ENCODE data around the gene CADM4. TPM values are rescaled to one million over a fixed set of nuclear protein-coding genes. Genes with fewer than 3 reads are reported as not detected.
A peak's percentile ranks its signal among the peaks of the same experiment; 100 is the strongest.

CADM4 gene
- total and polyA plus RNA-seq, 4 donors, result 0.47 to 4.9 (median 3.3) TPM

- TF ChIP-seq REST (IDR thresholded peaks at IDR 0.05), result no peak
- no peak for TF ChIP-seq HNF4A (conservative IDR thresholded peaks at IDR 0.05)
- no peak for TF ChIP-seq EGR1 (IDR thresholded peaks at IDR 0.05; ENCODE audit: low read depth in 2 of 2)
These were observed 41.8 kb downstream of the CADM4 start (continued) for GRCh38 chr19:43597876-43598275.

- DNase-seq (ENCODE audit: low spot score), result no peak
- Histone ChIP-seq H3K27ac (ENCODE audit: low read depth in 1 of 2, low read length in 2 of 2) (peak overlapping the region; percentile 89 to 97), H3K36me3 (ENCODE audit: control insufficient read depth in 4 of 4, insufficient read depth in 3 of 4, low read depth in 1 of 4, low read length in 3 of 4) (peaks cover 8 to 21% (median 19%) of the 10 kb centered on the region in 4 donors), H3K4me3 (ENCODE audit: low read depth in 1 of 3, low read length in 3 of 3) (peak overlapping the region; percentile 66 to 90 (median 78)), H3K9ac (ENCODE audit: low read depth in 1 of 2, low read length in 2 of 2) (peak overlapping the region; percentile 73 to 93), H3K27me3 (ENCODE audit: control insufficient read depth in 4 of 4, insufficient read depth in 4 of 4, low read length in 3 of 4) (no peaks in the 10 kb centered on the region), H3K9me3 (ENCODE audit: control insufficient read depth in 4 of 4, low read length in 3 of 4) (no peaks in the 10 kb centered on the region), H3K4me1 (ENCODE audit: control insufficient read depth in 4 of 4, insufficient read depth in 4 of 4, low read length in 3 of 4) (peaks cover 6 to 40% (median 33%) of the 10 kb centered on the region in 4 donors)
- TF ChIP-seq CTCF (IDR thresholded peaks at IDR 0.05; ENCODE audit: low read depth, low read length, missing input control) (no peak), FOXA2 (IDR thresholded peaks at IDR 0.05) (no peak), HNF4A (conservative IDR thresholded peaks at IDR 0.05) (no peak), GABPA (IDR thresholded peaks at IDR 0.05 in 1 of 2, conservative IDR thresholded peaks at IDR 0.05 in 1 of 2) (no peak), SP1 (IDR thresholded peaks at IDR 0.05) (no peak), HNF4G (IDR thresholded peaks at IDR 0.05) (no peak), REST (IDR thresholded peaks at IDR 0.05) (no peak), ATF3 (IDR thresholded peaks at IDR 0.05) (no peak), TAF1 (conservative IDR thresholded peaks at IDR 0.05) (no peak), EGR1 (IDR thresholded peaks at IDR 0.05; ENCODE audit: low read depth in 2 of 2) (no peak), ZBTB33 (IDR thresholded peaks at IDR 0.05) (no peak), YY1 (IDR thresholded peaks at IDR 0.05) (no peak), RXRA (IDR thresholded peaks at IDR 0.05) (no peak), MAX (IDR thresholded peaks at IDR 0.05) (no peak), NR2F2 (IDR thresholded peaks at IDR 0.05) (no peak), FOXA1 (IDR thresholded peaks at IDR 0.05) (no peak), JUND (IDR thresholded peaks at IDR 0.05) (no peak), RAD21 (IDR thresholded peaks at IDR 0.05) (no peak)
- WGBS, result 29% methylated on average over 7 of the region's 7 CpGs
These were observed 42.7 kb downstream of the CADM4 start for GRCh38 chr19:43596842-43597461.

All from liver (tissue), 9 donors.